Activated B cell treated with CpG ODN at 0.5 μM for 24 hours (primary cell): ENCODE measurements around the gene PLEKHG7. TPM values are rescaled to one million over a fixed set of nuclear protein-coding genes. Genes with fewer than 3 reads are reported as not detected.
"Not testable (repeated sequence)": the region's sequence is repeated elsewhere in the genome, so short reads cannot be mapped to it uniquely, and the experiment has no call there.

ENCODE experiments used
- ATAC-seq: fragments of 200-7000 bp; cut with Tn5 transposase; one replicate; pipeline ENCODE4 v1.10.0; 2021; ENCODE audit warnings: low read depth, mild to moderate bottlenecking, moderate library complexity
- CTCF ChIA-PET: fragments of 350-600 bp; sonication (Branson Sonifier 250); formaldehyde crosslinking; loops from one replicate; lab custom pipeline; 2021; ENCODE audit warnings: antibody characterized with exemption; lab: Charles Lee
- POLR2A ChIA-PET: fragments of 350-600 bp; sonication (Branson Sonifier 250); formaldehyde crosslinking; loops from one replicate; lab custom pipeline; 2021; ENCODE audit warnings: antibody characterized with exemption; lab: Charles Lee
- DNase-seq: peaks from one replicate; pipeline ENCODE4 v3.0.0; 2022
- H3K27ac Mint-ChIP-seq: one replicate; pipeline ENCODE4 v1.8.0; 2020; ENCODE audit warnings: mixed read lengths
- H3K27me3 Mint-ChIP-seq: one replicate; pipeline ENCODE4 v1.8.0; 2021; ENCODE audit warnings: mixed read lengths
- H3K36me3 Mint-ChIP-seq: one replicate; pipeline ENCODE4 v1.8.0; 2021; ENCODE audit warnings: low read depth, mixed read lengths
- H3K4me1 Mint-ChIP-seq: one replicate; pipeline ENCODE4 v1.8.0; 2021; ENCODE audit warnings: mixed read lengths
- H3K4me3 Mint-ChIP-seq: one replicate; pipeline ENCODE4 v1.8.0; 2020; ENCODE audit warnings: mild to moderate bottlenecking, mixed read lengths
- H3K9me3 Mint-ChIP-seq: one replicate; pipeline ENCODE4 v1.8.0; 2020; ENCODE audit warnings: mixed read lengths
- CTCF ChIP-seq: fragments of 200-600 bp; IDR thresholded peaks from one replicate; pipeline ENCODE4 v1.8.0; 2022; ENCODE audit warnings: antibody characterized with exemption, mild to moderate bottlenecking
- intact Hi-C: fragments of 100-400 bp; cut with micrococcal nuclease; formaldehyde crosslinking; loops from one replicate; pipeline ENCODE4 v1.15.1; 2024
- total RNA-seq: library from RNA; stranded (reverse); gene quantifications from 2 replicates; pipeline ENCODE4 v1.2.3, GENCODE V29; 2022

PLEKHG7 gene
- total RNA-seq, 1 donor from 2014 or later = 3.4 TPM

GRCh38 chr12:92739113-92739512, 36.3 kb downstream of the PLEKHG7 start:
- no peak for DNase-seq

GRCh38 chr12:92740411-92740810, 37.6 kb downstream of the PLEKHG7 start:
- no peak overlapping the region for H3K27ac Mint-ChIP-seq
- H3K27me3 Mint-ChIP-seq = no peaks in the 10 kb centered on the region
- H3K4me1 Mint-ChIP-seq = no peaks in the 10 kb centered on the region
- ChIA-PET CTCF (no interaction called here), POLR2A (no interaction called here)
- peaks cover 19% of the 10 kb centered on the region for H3K36me3 Mint-ChIP-seq
- DNase-seq = no peak
- no peak overlapping the region for H3K4me3 Mint-ChIP-seq
- H3K9me3 Mint-ChIP-seq = no peaks in the 10 kb centered on the region
- TF ChIP-seq CTCF = no peak
- intact Hi-C loops = no loop called here
- ATAC-seq = no peak

More at GRCh38 chr12:92739113-92739512, 36.3 kb downstream of the PLEKHG7 start:
- no peaks in the 10 kb centered on the region for H3K4me1 Mint-ChIP-seq
- TF ChIP-seq CTCF = no peak
- peaks cover 20% of the 10 kb centered on the region for H3K36me3 Mint-ChIP-seq
- no peak overlapping the region for H3K4me3 Mint-ChIP-seq
- intact Hi-C loops = no loop called here
- no peaks in the 10 kb centered on the region for H3K27me3 Mint-ChIP-seq
- POLR2A ChIA-PET = no interaction called here
- no peaks in the 10 kb centered on the region for H3K9me3 Mint-ChIP-seq
- CTCF ChIA-PET = no interaction called here
- no peak overlapping the region for H3K27ac Mint-ChIP-seq
- no peak for ATAC-seq

GRCh38 chr12:92743026-92743425, 40.2 kb downstream of the PLEKHG7 start:
- peaks cover 30% of the 10 kb centered on the region for H3K36me3 Mint-ChIP-seq
- no peak for DNase-seq

DNA sequence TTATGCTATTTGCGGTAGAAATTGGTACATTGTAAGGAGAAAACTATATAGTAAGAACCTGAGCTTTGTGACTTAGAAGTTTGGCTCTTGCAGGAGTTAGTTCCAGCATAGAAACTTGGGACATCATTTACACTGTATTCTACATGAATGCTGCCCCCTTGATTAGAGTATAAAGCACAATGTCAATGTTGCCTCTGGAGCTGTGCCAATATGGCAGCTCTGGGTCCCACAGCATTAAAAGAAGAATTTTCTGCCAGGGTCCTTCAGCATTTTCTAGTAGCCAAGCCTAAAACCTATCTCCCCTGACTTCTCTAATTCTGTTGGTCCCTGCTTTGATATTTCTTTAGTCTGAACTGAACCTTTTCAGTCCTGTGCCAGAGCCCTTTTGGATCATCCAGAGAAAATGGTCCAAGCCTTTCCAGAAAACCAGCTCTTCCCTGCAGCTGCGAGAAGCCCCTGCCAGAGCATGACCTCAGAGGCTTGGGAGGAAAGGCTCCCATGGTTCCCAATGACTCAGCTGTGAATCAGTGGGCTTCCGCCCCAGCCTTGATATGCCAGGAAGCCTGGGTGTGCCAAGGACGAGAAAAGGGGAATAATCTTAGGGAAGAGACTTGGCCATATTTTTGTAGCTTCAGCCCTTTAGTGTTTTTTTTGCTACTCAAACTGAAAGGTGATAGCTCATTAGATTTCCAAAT, 43.2 kb downstream of the PLEKHG7 start:
- CTCF ChIA-PET = no interaction called here
- ATAC-seq (no peak), DNase-seq (no peak)
- H3K9me3 Mint-ChIP-seq = no peaks in the 10 kb centered on the region
- no peaks in the 10 kb centered on the region for H3K4me1 Mint-ChIP-seq
- H3K4me3 Mint-ChIP-seq = no peak overlapping the region
- intact Hi-C loops = no loop called here
- TF ChIP-seq CTCF = no peak
- H3K36me3 Mint-ChIP-seq = peaks cover 35% of the 10 kb centered on the region
- POLR2A ChIA-PET = no interaction called here
- H3K27me3 Mint-ChIP-seq = no peaks in the 10 kb centered on the region
- H3K27ac Mint-ChIP-seq = no peak overlapping the region

More at GRCh38 chr12:92743026-92743425, 40.2 kb downstream of the PLEKHG7 start:
- no peak for TF ChIP-seq CTCF
- H3K27ac Mint-ChIP-seq = no peak overlapping the region
- ChIA-PET CTCF (no interaction called here), POLR2A (interaction anchor here (0.5 kb wide), 1 partner anchor 67 kb away, joined by 4 read pairs; no protein-coding TSS in a partner anchor)
- H3K4me1 Mint-ChIP-seq = no peaks in the 10 kb centered on the region
- H3K9me3 Mint-ChIP-seq = no peaks in the 10 kb centered on the region
- no peaks in the 10 kb centered on the region for H3K27me3 Mint-ChIP-seq
- H3K4me3 Mint-ChIP-seq = no peak overlapping the region
- ATAC-seq = no peak
- intact Hi-C loops = no loop called here

DNA sequence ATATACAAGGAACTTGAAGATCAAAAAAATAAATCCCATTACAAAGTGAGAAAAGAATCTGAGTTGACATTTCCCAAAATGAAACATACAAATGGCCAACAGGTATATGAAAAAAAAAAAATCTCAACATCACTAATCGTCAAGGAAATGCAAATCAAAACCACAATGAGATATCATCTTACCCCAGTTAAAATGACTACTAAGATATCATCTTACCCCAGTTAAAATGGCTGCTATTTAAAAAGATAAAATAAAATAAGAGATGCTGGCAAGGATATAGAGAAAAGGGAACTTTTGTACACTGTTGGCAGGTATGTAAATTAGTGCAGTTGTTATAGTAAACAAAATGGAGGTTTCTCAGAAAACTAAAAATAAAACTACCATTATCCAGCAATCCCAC, 44.4 kb downstream of the PLEKHG7 start:
- intact Hi-C loops = no loop called here
- Mint-ChIP-seq H3K4me3 (no peak overlapping the region), H3K27ac (no peak overlapping the region), H3K4me1 (no peaks in the 10 kb centered on the region), H3K36me3 (peaks cover 32% of the 10 kb centered on the region), H3K9me3 (no peaks in the 10 kb centered on the region), H3K27me3 (no peaks in the 10 kb centered on the region)
- CTCF ChIA-PET = no interaction called here
- DNase-seq = no peak
- no peak for ATAC-seq
- POLR2A ChIA-PET = no interaction called here
- no peak for TF ChIP-seq CTCF

- H3K27ac Mint-ChIP-seq, H3K9me3 Mint-ChIP-seq, DNase-seq, H3K4me3 Mint-ChIP-seq, CTCF ChIA-PET, ATAC-seq, intact Hi-C loops, H3K27me3 Mint-ChIP-seq, H3K4me1 Mint-ChIP-seq, POLR2A ChIA-PET: not testable (repeated sequence)
- H3K36me3 Mint-ChIP-seq = peaks cover 32% of the 10 kb centered on the region
Measured at GRCh38 chr12:92749691-92750090, 46.9 kb downstream of the PLEKHG7 start.
